HEK293T (cell line): ENCODE data around the gene SUSD4.
"Not testable (repeated sequence)": the region's sequence is repeated elsewhere in the genome, so short reads cannot be mapped to it uniquely, and the experiment has no call there.

Source experiments
- CTCF ChIA-PET: fragments of 350-600 bp; formaldehyde crosslinking; extraction: SDS; loops from one replicate; lab custom pipeline; 2021; ENCODE audit warnings: antibody characterized with exemption, inconsistent platforms; lab: Yijun Ruan, JAX
- POLR2A ChIA-PET: fragments of 350-600 bp; formaldehyde crosslinking; extraction: SDS; loops from one replicate; lab custom pipeline; 2020; ENCODE audit warnings: antibody characterized with exemption, inconsistent platforms; lab: Yijun Ruan, JAX
- DNase-seq: peaks from one replicate; pipeline ENCODE4 v3.0.0; 2012; ENCODE audit warnings: mixed read lengths; ENCODE audit errors: extremely low spot score
- ARNT ChIP-seq: fragments of 450-650 bp; IDR thresholded peaks from 2 replicates; pipeline ENCODE4 v1.6.1; 2017; ENCODE audit warnings: mild to moderate bottlenecking
- BHLHE40 ChIP-seq: fragments of 450-650 bp; IDR thresholded peaks from 2 replicates; pipeline ENCODE4 v1.6.1; 2016; ENCODE audit warnings: mild to moderate bottlenecking, moderate library complexity, borderline replicate concordance
- CTBP1 ChIP-seq: fragments of 450-650 bp; IDR thresholded peaks from 2 replicates; pipeline ENCODE4 v1.6.1; 2016; ENCODE audit warnings: borderline replicate concordance
- ELF4 ChIP-seq: fragments of 450-650 bp; IDR thresholded peaks from 2 replicates; pipeline ENCODE4 v1.6.1; 2017; ENCODE audit warnings: antibody characterized with exemption
- FOXA1 ChIP-seq: fragments of 450-650 bp; IDR thresholded peaks from 2 replicates; pipeline ENCODE4 v1.6.1; 2016; ENCODE audit warnings: mild to moderate bottlenecking
- FOXK2 ChIP-seq: fragments of 450-650 bp; IDR thresholded peaks from 2 replicates; pipeline ENCODE4 v1.6.1; 2016; ENCODE audit warnings: mild to moderate bottlenecking
- FOXM1 ChIP-seq: fragments of 450-650 bp; IDR thresholded peaks from 2 replicates; pipeline ENCODE4 v1.6.1; 2017; ENCODE audit warnings: mild to moderate bottlenecking, borderline replicate concordance
- HDGF ChIP-seq: fragments of 450-650 bp; IDR thresholded peaks from 2 replicates; pipeline ENCODE4 v1.6.1; 2017; ENCODE audit warnings: antibody characterized with exemption, borderline replicate concordance
- L3MBTL2 ChIP-seq: fragments of 450-650 bp; conservative IDR thresholded peaks from 2 replicates; pipeline ENCODE4 v1.6.1; 2016; ENCODE audit warnings: mild to moderate bottlenecking
- LEF1 ChIP-seq: fragments of 450-650 bp; IDR thresholded peaks from 2 replicates; pipeline ENCODE4 v1.6.1; 2017; ENCODE audit warnings: mild to moderate bottlenecking, borderline replicate concordance
- NFRKB ChIP-seq: fragments of 450-650 bp; IDR thresholded peaks from 2 replicates; pipeline ENCODE4 v1.6.1; 2016; ENCODE audit warnings: mild to moderate bottlenecking, moderate library complexity
- PKNOX1 ChIP-seq: fragments of 450-650 bp; IDR thresholded peaks from 2 replicates; pipeline ENCODE4 v1.6.1; 2016
- SP1 ChIP-seq: fragments of 450-650 bp; IDR thresholded peaks from 2 replicates; pipeline ENCODE4 v1.6.1; 2017
- SUZ12 ChIP-seq: fragments of 450-650 bp; IDR thresholded peaks from 2 replicates; pipeline ENCODE4 v1.6.1; 2016; ENCODE audit warnings: mild to moderate bottlenecking
- TARDBP ChIP-seq: fragments of 450-650 bp; IDR thresholded peaks from 2 replicates; pipeline ENCODE4 v1.6.1; 2016
- ZNF384 ChIP-seq: fragments of 450-650 bp; IDR thresholded peaks from 2 replicates; pipeline ENCODE4 v1.6.1; 2016

The SUSD4 gene

DNA sequence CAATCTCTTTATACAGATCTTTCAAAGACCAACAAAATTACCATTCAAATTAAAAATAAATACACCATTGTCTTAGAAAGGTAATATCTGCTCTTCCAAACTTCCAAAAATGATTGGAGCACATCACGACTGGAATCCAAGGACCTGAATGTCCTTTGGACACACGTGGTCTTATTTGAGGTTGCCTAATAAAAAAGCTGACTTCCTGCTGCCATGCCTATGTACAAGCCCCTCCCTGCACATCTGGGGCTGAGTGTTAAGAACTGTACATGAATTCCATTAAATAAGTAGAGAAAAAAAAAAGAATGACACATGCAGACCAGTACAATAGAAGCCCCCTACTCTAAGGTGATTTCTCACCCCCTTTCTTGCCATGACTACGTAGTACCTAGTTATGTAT is 73.6 kb downstream of the SUSD4 start:
- CTCF ChIA-PET = no interaction called here
- no peak for DNase-seq
- TF ChIP-seq FOXA1 = no peak
- TF ChIP-seq PKNOX1 = no peak
- no peak for TF ChIP-seq L3MBTL2
- no peak for TF ChIP-seq SUZ12
- TF ChIP-seq SP1 = no peak
- no peak for TF ChIP-seq TARDBP
- TF ChIP-seq CTBP1 = no peak
- TF ChIP-seq ELF4 = no peak
- TF ChIP-seq FOXK2 = no peak
- no peak for TF ChIP-seq FOXM1
- no peak for TF ChIP-seq ARNT
- POLR2A ChIA-PET = no interaction called here

DNA sequence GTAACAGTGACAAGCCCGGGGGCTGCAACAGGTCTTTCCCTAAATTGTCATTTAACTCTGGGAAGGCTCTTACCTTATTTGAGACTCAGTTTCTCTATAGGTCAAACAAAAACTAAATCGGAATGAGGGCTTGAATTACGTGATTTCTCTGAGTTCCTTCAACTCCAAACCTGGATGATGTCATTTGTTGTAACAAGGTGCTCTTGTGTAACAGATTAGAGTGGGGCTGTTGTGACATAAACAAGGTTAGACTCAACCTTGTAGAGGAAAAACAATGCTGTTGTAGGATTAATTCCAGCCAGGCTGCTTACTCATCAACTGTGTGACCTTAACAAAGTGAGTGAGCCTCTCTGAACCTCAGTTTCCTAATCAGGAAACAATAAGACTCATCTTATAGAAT is 74.4 kb downstream of the SUSD4 start:
- ChIA-PET POLR2A (no interaction called here), CTCF (no interaction called here)
- no peak for TF ChIP-seq CTBP1
- no peak for TF ChIP-seq HDGF

GRCh38 chr1:223288826-223289225 is 75.2 kb downstream of the SUSD4 start:
- POLR2A ChIA-PET = no interaction called here
- DNase-seq = no peak
- no peak for TF ChIP-seq NFRKB
- TF ChIP-seq TARDBP = no peak
- TF ChIP-seq FOXM1 = no peak
- no peak for TF ChIP-seq FOXK2
- no peak for TF ChIP-seq ARNT
- no peak for TF ChIP-seq SUZ12
- TF ChIP-seq BHLHE40 = no peak
- no peak for TF ChIP-seq CTBP1
- TF ChIP-seq L3MBTL2 = no peak
- no peak for TF ChIP-seq PKNOX1
- CTCF ChIA-PET = no interaction called here

More for the DNA sequence above, 74.4 kb downstream of the SUSD4 start:
- no peak for DNase-seq

- ChIA-PET CTCF (no interaction called here), POLR2A (no interaction called here)
- no peak for DNase-seq
- TF ChIP-seq LEF1 (no peak), ZNF384 (no peak), ELF4 (no peak), SUZ12 (no peak), ARNT (no peak), BHLHE40 (no peak), FOXK2 (no peak), FOXA1 (no peak), L3MBTL2 (no peak), FOXM1 (no peak), PKNOX1 (no peak), HDGF (no peak), NFRKB (no peak)
These were observed 78.5 kb downstream of the SUSD4 start for GRCh38 chr1:223285452-223285851.

DNA sequence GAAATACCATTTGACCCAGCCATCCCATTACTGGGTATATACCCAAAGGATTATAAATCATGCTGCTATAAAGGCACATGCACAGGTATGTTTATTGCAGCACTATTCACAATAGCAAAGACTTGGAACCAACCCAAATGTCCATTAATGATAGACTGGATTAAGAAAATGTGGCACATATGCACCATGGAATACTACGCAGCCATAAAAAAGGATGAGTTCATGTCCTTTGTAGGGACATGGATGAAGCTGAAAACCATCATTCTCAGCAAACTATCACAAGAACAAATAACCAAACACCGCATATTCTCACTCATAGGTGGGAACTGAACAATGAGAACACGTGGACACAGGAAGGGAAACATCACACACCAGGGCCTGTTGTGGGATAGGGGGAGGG is 80.3 kb downstream of the SUSD4 start:
- DNase-seq, CTCF ChIA-PET, POLR2A ChIA-PET: not testable (repeated sequence)

GRCh38 chr1:223278311-223278710 is 85.7 kb downstream of the SUSD4 start:
- DNase-seq, CTCF ChIA-PET, POLR2A ChIA-PET: not testable (repeated sequence)

DNA sequence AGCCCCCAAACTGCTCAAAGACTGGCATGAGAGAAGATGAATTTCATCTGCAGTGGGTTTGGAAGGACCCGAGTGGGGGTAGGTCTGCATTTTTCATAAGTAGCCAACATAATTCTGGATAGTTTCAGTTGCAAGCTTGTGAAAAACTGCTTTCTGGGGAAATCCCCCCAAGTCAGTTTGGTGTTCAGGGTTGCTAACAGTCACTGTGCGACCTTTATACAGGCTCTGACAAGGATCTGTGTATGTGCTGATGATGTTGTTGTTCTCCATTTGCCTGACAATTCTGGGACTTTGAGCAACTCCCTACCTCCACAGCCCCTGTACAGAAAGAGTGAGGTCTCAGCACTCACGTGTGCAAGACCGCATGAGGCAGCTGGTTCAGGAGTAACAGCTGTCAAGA is 87.9 kb downstream of the SUSD4 start:
- TF ChIP-seq PKNOX1 (no peak), ARNT (no peak), L3MBTL2 (no peak), TARDBP (no peak), CTBP1 (no peak), SP1 (no peak)
- CTCF ChIA-PET = no interaction called here
- POLR2A ChIA-PET = no interaction called here
- no peak for DNase-seq
